ENCODE data around the gene FSTL5.

GRCh38 chr4:161345741-161346140 is 818.1 kb downstream of the FSTL5 start:
- TF ChIP-seq EZH2 (IDR thresholded peaks at IDR 0.05; ENCODE audit: low read depth) = no peak
- TF ChIP-seq, protein P1, sequence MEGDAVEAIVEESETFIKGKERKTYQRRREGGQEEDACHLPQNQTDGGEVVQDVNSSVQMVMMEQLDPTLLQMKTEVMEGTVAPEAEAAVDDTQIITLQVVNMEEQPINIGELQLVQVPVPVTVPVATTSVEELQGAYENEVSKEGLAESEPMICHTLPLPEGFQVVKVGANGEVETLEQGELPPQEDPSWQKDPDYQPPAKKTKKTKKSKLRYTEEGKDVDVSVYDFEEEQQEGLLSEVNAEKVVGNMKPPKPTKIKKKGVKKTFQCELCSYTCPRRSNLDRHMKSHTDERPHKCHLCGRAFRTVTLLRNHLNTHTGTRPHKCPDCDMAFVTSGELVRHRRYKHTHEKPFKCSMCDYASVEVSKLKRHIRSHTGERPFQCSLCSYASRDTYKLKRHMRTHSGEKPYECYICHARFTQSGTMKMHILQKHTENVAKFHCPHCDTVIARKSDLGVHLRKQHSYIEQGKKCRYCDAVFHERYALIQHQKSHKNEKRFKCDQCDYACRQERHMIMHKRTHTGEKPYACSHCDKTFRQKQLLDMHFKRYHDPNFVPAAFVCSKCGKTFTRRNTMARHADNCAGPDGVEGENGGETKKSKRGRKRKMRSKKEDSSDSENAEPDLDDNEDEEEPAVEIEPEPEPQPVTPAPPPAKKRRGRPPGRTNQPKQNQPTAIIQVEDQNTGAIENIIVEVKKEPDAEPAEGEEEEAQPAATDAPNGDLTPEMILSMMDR (conservative IDR thresholded peaks at IDR 0.05) = no peak
